CD8-positive, alpha-beta memory T cell (primary cell): ENCODE data around the gene PPOX. TPM values are rescaled to one million over a fixed set of nuclear protein-coding genes. Genes with fewer than 3 reads are reported as not detected.
A peak's percentile ranks its signal among the peaks of the same experiment; 100 is the strongest.

Source experiments
- CTCF ChIA-PET: fragments of 350-600 bp; sonication (Branson Sonifier 250); formaldehyde crosslinking; loops from one replicate; lab custom pipeline; 2021; ENCODE audit warnings: antibody characterized with exemption; lab: Charles Lee
- POLR2A ChIA-PET: fragments of 350-600 bp; sonication (Branson Sonifier 250); formaldehyde crosslinking; loops from one replicate; lab custom pipeline; 2021; ENCODE audit warnings: antibody characterized with exemption; lab: Charles Lee
- DNase-seq, 5 donors: peaks; one replicate each; pipeline versions ENCODE4 v3.0.0 to v3.0.0-alpha.2; 2020 to 2022; ENCODE audit warnings: mixed read lengths in 1 of 5
- H3K27ac ChIP-seq: one replicate; pipeline ENCODE4 v1.7.0; 2013; ENCODE audit warnings: low read depth, mild to moderate bottlenecking, low read length, moderate library complexity
- H3K27me3 ChIP-seq: 2 replicates; pipeline ENCODE4 v1.7.0; 2013; ENCODE audit warnings: low read length, mild to moderate bottlenecking; ENCODE audit not compliant: insufficient read depth, poor library complexity, severe bottlenecking
- H3K36me3 ChIP-seq: 2 replicates; pipeline ENCODE4 v1.7.0; 2013; ENCODE audit warnings: mild to moderate bottlenecking, low read length, moderate library complexity; ENCODE audit not compliant: insufficient read depth
- H3K4me1 ChIP-seq: 2 replicates; pipeline ENCODE4 v1.7.0; 2013; ENCODE audit warnings: mild to moderate bottlenecking, low read length, moderate library complexity; ENCODE audit not compliant: insufficient read depth
- H3K4me3 ChIP-seq: 2 replicates; pipeline ENCODE4 v1.7.0; 2013; ENCODE audit warnings: mild to moderate bottlenecking, low read length
- H3K9me3 ChIP-seq: 2 replicates; pipeline ENCODE4 v1.7.0; 2013; ENCODE audit warnings: mild to moderate bottlenecking, low read length
- H3K27ac Mint-ChIP-seq, 8 donors: one replicate each; pipeline ENCODE4 v1.8.0; 2020 to 2021; ENCODE audit warnings: mixed read lengths in 8 of 8, mild to moderate bottlenecking in 6 of 8, inconsistent platforms in 3 of 8, moderate library complexity in 3 of 8
- H3K27me3 Mint-ChIP-seq, 2 donors: one replicate each; pipeline ENCODE4 v1.8.0; 2020 to 2021; ENCODE audit warnings: mixed read lengths in 2 of 2, mild to moderate bottlenecking in 1 of 2, moderate library complexity in 1 of 2
- H3K36me3 Mint-ChIP-seq, 3 donors: one replicate each; pipeline ENCODE4 v1.8.0; 2020 to 2021; ENCODE audit warnings: mixed read lengths in 3 of 3, inconsistent platforms in 1 of 3, mild to moderate bottlenecking in 1 of 3
- H3K4me1 Mint-ChIP-seq, 3 donors: one replicate each; pipeline ENCODE4 v1.8.0; 2020 to 2021; ENCODE audit warnings: mixed read lengths in 3 of 3, inconsistent platforms in 1 of 3, mild to moderate bottlenecking in 1 of 3
- H3K4me3 Mint-ChIP-seq, 7 donors: one replicate each; pipeline ENCODE4 v1.8.0; 2020 to 2021; ENCODE audit warnings: mixed read lengths in 7 of 7, mild to moderate bottlenecking in 6 of 7, moderate library complexity in 4 of 7, inconsistent platforms in 2 of 7
- H3K9me3 Mint-ChIP-seq, 5 donors: one replicate each; pipeline ENCODE4 v1.8.0; 2020 to 2022; ENCODE audit warnings: mixed read lengths in 5 of 5, mild to moderate bottlenecking in 3 of 5, moderate library complexity in 2 of 5, inconsistent platforms in 1 of 5
- polyA plus RNA-seq: library from polyadenylated mRNA; unstranded; fragments of 300-500 nt; fragmentation: Illumina TruSeq; gene quantifications from one replicate; pipeline ENCODE4 v1.2.3, GENCODE V29; 2021
- total RNA-seq, 2 experiments: library from RNA; stranded (reverse); gene quantifications; one replicate each; pipeline ENCODE4 v1.2.3, GENCODE V29; 2021

PPOX gene
- total and polyA plus RNA-seq, 3 experiments from 2014 or later, result 17.6 to 31.3 (median 24.4) TPM

DNA sequence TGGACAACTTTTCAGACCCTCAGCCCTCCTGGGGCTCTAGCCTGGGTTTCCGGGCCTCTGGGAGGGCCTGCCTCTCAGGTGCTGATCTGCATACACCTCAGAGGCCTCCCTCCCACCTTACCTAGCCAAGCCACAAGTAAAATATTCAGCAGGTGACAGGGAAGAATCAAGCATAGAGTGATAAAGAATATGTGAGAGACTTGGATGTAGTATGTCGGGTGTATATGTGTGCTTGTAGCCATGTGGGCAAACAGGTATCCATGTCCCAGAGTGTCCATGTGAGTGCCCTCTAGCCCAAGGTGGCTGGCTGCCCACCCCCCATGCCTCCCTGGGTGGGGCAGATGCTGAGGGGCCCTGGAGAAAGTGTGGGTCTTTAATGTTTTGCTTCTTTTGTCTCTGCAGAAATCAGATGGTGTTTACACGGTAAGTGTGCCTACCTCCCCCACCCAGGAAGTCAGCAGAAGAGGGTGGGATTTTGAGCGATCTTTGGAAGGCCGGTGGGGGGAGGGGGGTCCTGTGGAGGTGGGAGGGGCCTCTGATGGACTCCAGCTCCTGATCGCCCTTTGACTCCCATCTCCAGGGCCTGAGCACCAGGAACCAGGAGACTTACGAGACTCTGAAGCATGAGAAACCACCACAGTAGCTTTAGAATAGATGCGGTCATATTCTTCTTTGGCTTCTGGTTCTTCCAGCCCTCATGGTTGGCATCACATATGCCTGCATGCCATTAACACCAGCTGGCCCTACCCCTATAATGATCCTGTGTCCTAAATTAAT is 52.3 kb downstream of the PPOX start:
- no peak overlapping the region for H3K27ac ChIP-seq
- no peaks in the 10 kb centered on the region for H3K9me3 ChIP-seq
- H3K4me1 ChIP-seq, result peaks cover 37% of the 10 kb centered on the region
- POLR2A ChIA-PET, result no interaction called here
- H3K4me1 Mint-ChIP-seq, result peaks cover 24 to 42% (median 31%) of the 10 kb centered on the region in 3 donors
- peak overlapping the region; percentile 4 to 80 (median 64) for H3K27ac Mint-ChIP-seq
- no peak overlapping the region for H3K4me3 ChIP-seq
- H3K27me3 Mint-ChIP-seq, result peaks cover 0 to 3% of the 10 kb centered on the region in 2 donors
- peaks cover 5 to 17% (median 9%) of the 10 kb centered on the region in 3 donors for H3K36me3 Mint-ChIP-seq
- no peaks in the 10 kb centered on the region for H3K27me3 ChIP-seq
- H3K4me3 Mint-ChIP-seq, result peak overlapping the region in 3 of 7 donors; percentile 17 to 72 (median 43)
- peaks cover 9% of the 10 kb centered on the region for H3K36me3 ChIP-seq
- H3K9me3 Mint-ChIP-seq, result no peaks in the 10 kb centered on the region
- CTCF ChIA-PET, result interaction anchor here (1.6 to 5.1 kb wide), 5 partner anchors 8 to 164 kb away, joined by 5 to 31 read pairs (median 11); partner anchors contain the start of genes PPOX and TOMM40L
- DNase-seq, result peak in 1 of 5 donors; percentile 37

DNA sequence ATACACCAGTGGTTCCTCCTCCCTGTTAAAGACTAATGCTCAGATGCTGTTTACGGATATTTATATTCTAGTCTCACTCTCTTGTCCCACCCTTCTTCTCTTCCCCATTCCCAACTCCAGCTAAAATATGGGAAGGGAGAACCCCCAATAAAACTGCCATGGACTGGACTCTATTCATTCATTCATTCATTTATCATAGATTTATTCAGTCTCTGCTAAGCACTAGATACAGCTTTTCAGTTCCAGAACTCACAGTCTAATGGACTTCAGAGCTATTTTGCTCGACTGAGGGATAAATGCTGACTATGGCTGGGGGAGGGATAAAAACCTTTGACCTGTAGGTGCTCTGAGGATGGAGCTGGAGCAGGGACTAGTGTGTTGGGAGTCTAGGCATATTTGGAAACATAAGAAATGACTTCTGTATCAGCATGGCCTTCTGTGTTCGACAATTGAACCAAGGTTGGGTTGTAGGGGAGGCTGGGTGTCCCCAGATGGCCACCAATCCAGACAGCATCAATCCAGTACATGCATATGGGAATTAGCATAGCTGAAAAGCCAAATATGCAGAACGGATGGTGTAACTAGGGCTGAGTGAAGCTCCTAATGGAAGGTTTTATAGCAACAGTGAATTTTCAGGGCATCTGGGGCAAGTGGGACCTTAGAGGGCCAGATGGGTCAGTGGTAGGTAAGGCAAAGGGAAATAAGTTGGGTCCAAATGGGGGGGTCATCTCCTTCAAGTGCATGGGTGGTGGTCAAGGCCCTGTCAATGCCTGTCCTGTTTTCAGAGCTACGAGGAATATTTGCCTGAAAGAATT is 53.1 kb downstream of the PPOX start:
- no peaks in the 10 kb centered on the region for H3K9me3 ChIP-seq
- H3K9me3 Mint-ChIP-seq, result no peaks in the 10 kb centered on the region
- H3K4me3 ChIP-seq, result no peak overlapping the region
- ChIA-PET CTCF (interaction anchor here (0.6 to 5.1 kb wide), 7 partner anchors 7 to 163 kb away, joined by 4 to 31 read pairs (median 9); partner anchors contain the start of genes PPOX and TOMM40L), POLR2A (interaction anchor here (0.6 to 1.1 kb wide), 2 partner anchors 13 to 17 kb away, joined by 3 read pairs; partner anchors contain the start of gene NDUFS2)
- H3K27ac ChIP-seq, result no peak overlapping the region
- H3K27me3 ChIP-seq, result no peaks in the 10 kb centered on the region
- peaks cover 37% of the 10 kb centered on the region for H3K4me1 ChIP-seq
- peaks cover 0 to 9% (median 2%) of the 10 kb centered on the region in 3 donors for H3K36me3 Mint-ChIP-seq
- H3K4me1 Mint-ChIP-seq, result peaks cover 24 to 42% (median 31%) of the 10 kb centered on the region in 3 donors
- DNase-seq, result no peak
- H3K36me3 ChIP-seq, result peaks cover 1% of the 10 kb centered on the region
- peaks cover 0 to 3% of the 10 kb centered on the region in 2 donors for H3K27me3 Mint-ChIP-seq
- H3K4me3 Mint-ChIP-seq, result no peak overlapping the region
- H3K27ac Mint-ChIP-seq, result peak overlapping the region in 4 of 8 donors; percentile 27 to 68 (median 54)

DNA sequence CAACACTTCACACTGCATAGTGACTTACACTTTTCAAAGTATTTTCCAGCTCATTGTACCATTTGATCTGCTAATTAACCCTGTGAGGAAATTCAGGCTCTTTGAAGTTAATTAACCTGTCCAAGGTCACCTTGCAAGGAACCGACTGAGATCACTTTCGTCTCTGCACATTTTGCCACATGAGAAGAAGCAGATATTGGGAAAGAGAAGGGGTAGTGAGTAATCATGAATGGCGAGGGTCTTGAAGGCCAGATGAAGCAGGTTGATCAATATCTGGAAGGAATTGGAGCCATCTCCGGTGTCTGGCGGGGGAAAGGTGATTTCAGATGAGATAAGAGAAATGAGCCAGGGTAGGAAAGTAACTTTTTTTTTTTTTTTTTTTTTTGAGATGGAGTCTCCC is 53.8 kb downstream of the PPOX start:
- CTCF ChIA-PET, result interaction anchor here (1.0 to 3.1 kb wide), 5 partner anchors 9 to 162 kb away, joined by 4 to 14 read pairs (median 9); partner anchors contain the start of gene PPOX
- H3K36me3 Mint-ChIP-seq, result peaks cover 0 to 3% (median 0%) of the 10 kb centered on the region in 3 donors

More for the DNA sequence above, 53.8 kb downstream of the PPOX start:
- Histone ChIP-seq H3K9me3 (no peaks in the 10 kb centered on the region), H3K4me1 (peaks cover 36% of the 10 kb centered on the region), H3K27me3 (no peaks in the 10 kb centered on the region), H3K4me3 (no peak overlapping the region), H3K27ac (no peak overlapping the region), H3K36me3 (no peaks in the 10 kb centered on the region)
- Mint-ChIP-seq H3K27ac (no peak overlapping the region), H3K9me3 (no peaks in the 10 kb centered on the region), H3K4me1 (peaks cover 23 to 41% (median 29%) of the 10 kb centered on the region in 3 donors), H3K4me3 (no peak overlapping the region), H3K27me3 (peaks cover 0 to 3% of the 10 kb centered on the region in 2 donors)
- POLR2A ChIA-PET, result interaction anchor here (0.6 to 1.1 kb wide), 3 partner anchors 13 to 18 kb away, joined by 3 to 8 read pairs (median 3); partner anchors contain the start of gene NDUFS2
- DNase-seq, result no peak

Other genes with a start within 250 kb of the PPOX start
- gene ITLN2, start 211.6 kb upstream of the PPOX start, total RNA-seq, result not detected
- gene ITLN2, start 211.6 kb upstream of the PPOX start, polyA plus RNA-seq, result not detected
- 10 to 100 TPM; 11.6 to 14.1 TPM for gene F11R, start 145.3 kb upstream of the PPOX start, total RNA-seq
- gene F11R, start 145.3 kb upstream of the PPOX start, polyA plus RNA-seq, result 18.3 TPM
- gene TSTD1, start 127.5 kb upstream of the PPOX start, total RNA-seq, result 10 to 100 TPM; 40.2 to 46.1 TPM
- 288 TPM for gene TSTD1, start 127.5 kb upstream of the PPOX start, polyA plus RNA-seq
- gene USF1, start 120.4 kb upstream of the PPOX start, total RNA-seq, result 10 to 100 TPM; 63.3 to 67.7 TPM
- 6.7 TPM for gene USF1, start 120.4 kb upstream of the PPOX start, polyA plus RNA-seq
- 100 to 1,000 TPM; 147 to 149 TPM for gene ARHGAP30, start 96.5 kb upstream of the PPOX start, total RNA-seq
- gene ARHGAP30, start 96.5 kb upstream of the PPOX start, polyA plus RNA-seq, result 213 TPM
- under 1 TPM; 0.09 TPM for gene NECTIN4, start 76.9 kb upstream of the PPOX start, total RNA-seq
- gene NECTIN4, start 76.9 kb upstream of the PPOX start, polyA plus RNA-seq, result not detected
- under 1 TPM; 0.42 to 0.49 TPM for gene KLHDC9, start 68.1 kb upstream of the PPOX start, total RNA-seq
- not detected for gene KLHDC9, start 68.1 kb upstream of the PPOX start, polyA plus RNA-seq
- gene PFDN2, start 48.4 kb upstream of the PPOX start, total RNA-seq, result 100 to 1,000 TPM; 133 to 142 TPM
- gene PFDN2, start 48.4 kb upstream of the PPOX start, polyA plus RNA-seq, result 96.4 TPM
- gene NIT1, start 48.3 kb upstream of the PPOX start, total RNA-seq, result 10 to 100 TPM; 33.9 to 36.3 TPM
- gene NIT1, start 48.3 kb upstream of the PPOX start, polyA plus RNA-seq, result 16.7 TPM
- 10 to 100 TPM; 41.0 to 41.9 TPM for gene DEDD, start 33.8 kb upstream of the PPOX start, total RNA-seq
- gene DEDD, start 33.8 kb upstream of the PPOX start, polyA plus RNA-seq, result 30.0 TPM
- 100 to 1,000 TPM; 109 to 118 TPM for gene UFC1, start 12.4 kb upstream of the PPOX start, total RNA-seq
- gene UFC1, start 12.4 kb upstream of the PPOX start, polyA plus RNA-seq, result 174 TPM
- gene USP21, start 6.9 kb upstream of the PPOX start, total RNA-seq, result 10 to 100 TPM; 26.1 to 27.4 TPM
- gene USP21, start 6.9 kb upstream of the PPOX start, polyA plus RNA-seq, result 28.3 TPM
- 10 to 100 TPM; 59.4 to 60.9 TPM for gene B4GALT3, start 11.1 kb downstream of the PPOX start, total RNA-seq
- gene B4GALT3, start 11.1 kb downstream of the PPOX start, polyA plus RNA-seq, result 58.9 TPM
- under 1 TPM; 0.37 to 0.58 TPM for gene ADAMTS4, start 32.6 kb downstream of the PPOX start, total RNA-seq
- 0.17 TPM for gene ADAMTS4, start 32.6 kb downstream of the PPOX start, polyA plus RNA-seq
- 10 to 100 TPM; 93.5 to 97.1 TPM for gene NDUFS2, start 35.9 kb downstream of the PPOX start, total RNA-seq
- gene NDUFS2, start 35.9 kb downstream of the PPOX start, polyA plus RNA-seq, result 82.1 TPM
- 1 to 10 TPM; 4.1 to 5.1 TPM for gene FCER1G, start 48.9 kb downstream of the PPOX start, total RNA-seq
- 19.0 TPM for gene FCER1G, start 48.9 kb downstream of the PPOX start, polyA plus RNA-seq
- not detected for gene APOA2, start 57.2 kb downstream of the PPOX start, total RNA-seq
- not detected for gene APOA2, start 57.2 kb downstream of the PPOX start, polyA plus RNA-seq
- gene TOMM40L, start 59.6 kb downstream of the PPOX start, total RNA-seq, result 10 to 100 TPM; 24.7 to 26.1 TPM
- gene TOMM40L, start 59.6 kb downstream of the PPOX start, polyA plus RNA-seq, result 6.9 TPM
- not detected for gene NR1I3, start 71.8 kb downstream of the PPOX start, total RNA-seq
- not detected for gene NR1I3, start 71.8 kb downstream of the PPOX start, polyA plus RNA-seq
- gene PCP4L1, start 92.3 kb downstream of the PPOX start, total RNA-seq, result not detected
- gene PCP4L1, start 92.3 kb downstream of the PPOX start, polyA plus RNA-seq, result not detected
- 1 to 10 TPM; 1.8 to 1.9 TPM for gene MPZ, start 143.5 kb downstream of the PPOX start, total RNA-seq
- gene MPZ, start 143.5 kb downstream of the PPOX start, polyA plus RNA-seq, result not detected
- gene SDHC, start 148.0 kb downstream of the PPOX start, total RNA-seq, result 100 to 1,000 TPM; 226 to 232 TPM
- gene SDHC, start 148.0 kb downstream of the PPOX start, polyA plus RNA-seq, result 199 TPM
- gene CFAP126, start 201.4 kb downstream of the PPOX start, total RNA-seq, result not detected
- not detected for gene CFAP126, start 201.4 kb downstream of the PPOX start, polyA plus RNA-seq